ENCODE measurements around the gene RPS6KA5.
A peak's percentile ranks its signal among the peaks of the same experiment; 100 is the strongest.

Gene RPS6KA5

GRCh38 chr14:90805662-90806540 is 254.5 kb downstream of the RPS6KA5 start:
- Mint-ChIP-seq H3K4me3 (no peak overlapping the region), H3K27me3 (no peaks in the 10 kb centered on the region), H3K27ac (no peak overlapping the region), H3K4me1 (peaks cover 8% of the 10 kb centered on the region), H3K9me3 (no peaks in the 10 kb centered on the region), H3K36me3 (no peaks in the 10 kb centered on the region)

- Mint-ChIP-seq H3K4me1 (peaks cover 11% of the 10 kb centered on the region), H3K9me3 (no peaks in the 10 kb centered on the region), H3K27me3 (no peaks in the 10 kb centered on the region), H3K4me3 (no peak overlapping the region), H3K27ac (no peak overlapping the region), H3K36me3 (no peaks in the 10 kb centered on the region)
Measured at GRCh38 chr14:90805084-90805391, 255.4 kb downstream of the RPS6KA5 start.

- no peaks in the 10 kb centered on the region for H3K9me3 Mint-ChIP-seq
- no peaks in the 10 kb centered on the region for H3K36me3 Mint-ChIP-seq
- H3K4me1 Mint-ChIP-seq: peaks cover 13% of the 10 kb centered on the region
- H3K27ac Mint-ChIP-seq: no peak overlapping the region
- no peak overlapping the region for H3K4me3 Mint-ChIP-seq
- H3K27me3 Mint-ChIP-seq: no peaks in the 10 kb centered on the region
Measured at GRCh38 chr14:90804292-90805083, 256.0 kb downstream of the RPS6KA5 start.

GRCh38 chr14:90803249-90803648 is 257.2 kb downstream of the RPS6KA5 start:
- H3K36me3 Mint-ChIP-seq: no peaks in the 10 kb centered on the region
- peak overlapping the region; percentile 55 for H3K27ac Mint-ChIP-seq
- no peaks in the 10 kb centered on the region for H3K9me3 Mint-ChIP-seq
- H3K27me3 Mint-ChIP-seq: no peaks in the 10 kb centered on the region
- no peak overlapping the region for H3K4me3 Mint-ChIP-seq
- peaks cover 13% of the 10 kb centered on the region for H3K4me1 Mint-ChIP-seq

DNA sequence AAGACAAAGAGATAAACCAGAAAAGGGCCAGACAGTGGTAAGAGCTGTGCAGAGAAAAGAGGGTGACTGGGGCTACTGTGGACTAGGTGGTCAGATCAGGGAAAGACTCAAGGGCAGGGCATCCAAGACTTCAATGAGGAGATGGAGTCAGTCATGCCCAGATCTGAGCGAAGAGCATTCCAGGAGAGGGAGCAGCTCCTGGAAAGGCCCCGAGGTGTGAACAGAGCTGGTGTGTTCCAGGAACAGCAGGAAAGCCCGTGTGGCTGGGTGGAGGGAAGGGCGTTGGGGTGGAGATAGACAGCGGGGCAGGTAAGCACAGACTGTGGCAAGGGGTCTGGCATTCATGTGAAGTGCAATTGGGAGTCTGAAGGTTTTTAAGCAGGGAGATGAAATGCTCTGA is 261.0 kb downstream of the RPS6KA5 start:
- no peak overlapping the region for H3K4me3 Mint-ChIP-seq
- no peaks in the 10 kb centered on the region for H3K27me3 Mint-ChIP-seq
- H3K27ac Mint-ChIP-seq: peak overlapping the region; percentile 44

GRCh38 chr14:90797919-90798318 is 262.5 kb downstream of the RPS6KA5 start:
- Mint-ChIP-seq H3K4me3 (no peak overlapping the region), H3K36me3 (no peaks in the 10 kb centered on the region), H3K9me3 (no peaks in the 10 kb centered on the region), H3K4me1 (peaks cover 13% of the 10 kb centered on the region), H3K27me3 (no peaks in the 10 kb centered on the region), H3K27ac (no peak overlapping the region)

More for the DNA sequence above, 261.0 kb downstream of the RPS6KA5 start:
- H3K36me3 Mint-ChIP-seq: no peaks in the 10 kb centered on the region
- peaks cover 13% of the 10 kb centered on the region for H3K4me1 Mint-ChIP-seq
- H3K9me3 Mint-ChIP-seq: no peaks in the 10 kb centered on the region

Data from activated naive CD4-positive, alpha-beta T cell treated with anti-CD3 and anti-CD28 coated beads, Interleukin-2, amount 50 U/mL, for 24 hours (primary cell).